Thoracic aorta (tissue), 2 donors: ENCODE data around the gene KCND2. TPM values are rescaled to one million over a fixed set of nuclear protein-coding genes. Genes with fewer than 3 reads are reported as not detected.

Experiments used
- ATAC-seq: fragments of 150-250 bp; one replicate; pipeline ENCODE4 v1.8.0; 2017; ENCODE audit warnings: low read depth; ENCODE audit not compliant: insufficient number of reproducible peaks, low FRiP score
- DNase-seq: peaks from one replicate; pipeline ENCODE4 v3.0.0-alpha.2; 2020; ENCODE audit warnings: low spot score
- H3K27ac ChIP-seq, 2 donors: fragments of 200-600 bp; sonication (generic); 1 replicate in 1 of 2; 2 replicates in 1 of 2; pipeline ENCODE4 v1.5.1; 2016; ENCODE audit warnings: mild to moderate bottlenecking in 2 of 2, moderate library complexity in 2 of 2
- H3K27me3 ChIP-seq: fragments of 200-600 bp; sonication (generic); replicated peaks from 2 replicates; pipeline ENCODE4 v1.6.0; 2016; ENCODE audit warnings: mild to moderate bottlenecking; ENCODE audit not compliant: insufficient read depth
- H3K36me3 ChIP-seq: fragments of 200-600 bp; sonication (generic); one replicate; pipeline ENCODE4 v1.5.1; 2016
- H3K4me1 ChIP-seq, 2 donors: fragments of 200-600 bp; sonication (generic); 1 replicate in 1 of 2; 2 replicates in 1 of 2; pipeline versions ENCODE4 v1.5.1 to v1.6.0; 2016; ENCODE audit warnings: low read depth in 2 of 2, mild to moderate bottlenecking in 1 of 2; ENCODE audit not compliant: control insufficient read depth in 1 of 2
- H3K4me3 ChIP-seq: fragments of 200-600 bp; sonication (generic); 2 replicates; pipeline ENCODE4 v1.5.1; 2016; ENCODE audit warnings: mild to moderate bottlenecking
- H3K9me3 ChIP-seq: fragments of 200-600 bp; sonication (generic); 2 replicates; pipeline ENCODE4 v1.5.1; 2016
- CTCF ChIP-seq: fragments of 200-600 bp; sonication (generic); IDR thresholded peaks from one replicate; pipeline ENCODE4 v1.5.1; 2019; ENCODE audit warnings: antibody characterized with exemption
- total RNA-seq, 2 donors: library from RNA; depleted of rRNA; stranded (reverse); fragments of >200 nt; gene quantifications; one replicate each; pipeline versions ENCODE4 v1.1.0 to v1.2.3, GENCODE V29; 2016

Gene KCND2
- total RNA-seq, 2 donors from 2014 or later: 0.14 to 0.99 TPM

- no peaks in the 10 kb centered on the region for H3K36me3 ChIP-seq
- TF ChIP-seq CTCF: no peak
- no peaks in the 10 kb centered on the region for H3K4me1 ChIP-seq
- H3K27ac ChIP-seq: no peak overlapping the region
- no peaks in the 10 kb centered on the region for H3K9me3 ChIP-seq
- DNase-seq (no peak), ATAC-seq (no peak)
- no peak overlapping the region for H3K4me3 ChIP-seq
- H3K27me3 ChIP-seq: no peaks in the 10 kb centered on the region
These were observed 311.1 kb downstream of the KCND2 start for GRCh38 chr7:120583899-120584586.

- ATAC-seq (no peak), DNase-seq (no peak)
- H3K4me1 ChIP-seq: no peaks in the 10 kb centered on the region
- H3K4me3 ChIP-seq: no peak overlapping the region
- H3K27me3 ChIP-seq: no peaks in the 10 kb centered on the region
- TF ChIP-seq CTCF: no peak
- no peaks in the 10 kb centered on the region for H3K9me3 ChIP-seq
- H3K27ac ChIP-seq: no peak overlapping the region
- H3K36me3 ChIP-seq: no peaks in the 10 kb centered on the region
These were observed 313.6 kb downstream of the KCND2 start for GRCh38 chr7:120586571-120586970.

DNA sequence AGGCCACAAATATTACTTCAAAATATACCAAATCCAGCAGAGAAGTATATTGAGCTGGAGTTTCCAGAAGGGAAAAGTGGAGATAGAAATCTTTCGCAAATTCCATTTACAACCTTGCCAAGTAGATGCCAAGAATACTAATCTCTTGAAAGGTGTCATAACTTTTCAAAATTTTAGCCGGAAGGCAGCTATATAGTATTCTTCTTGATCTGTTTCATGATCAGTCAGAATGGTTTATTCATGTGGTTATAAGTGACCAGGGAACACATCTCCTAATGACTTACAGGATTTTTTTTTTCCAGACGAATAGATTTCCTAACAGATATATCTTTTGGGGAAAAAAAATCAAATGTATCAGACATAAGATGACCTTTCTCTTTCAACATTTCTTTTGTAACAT lies 314.3 kb downstream of the KCND2 start:
- Histone ChIP-seq H3K4me3 (no peak overlapping the region), H3K9me3 (no peaks in the 10 kb centered on the region), H3K27ac (no peak overlapping the region), H3K27me3 (no peaks in the 10 kb centered on the region), H3K4me1 (no peaks in the 10 kb centered on the region), H3K36me3 (no peaks in the 10 kb centered on the region)
- DNase-seq (no peak), ATAC-seq (no peak)
- TF ChIP-seq CTCF: no peak

DNA sequence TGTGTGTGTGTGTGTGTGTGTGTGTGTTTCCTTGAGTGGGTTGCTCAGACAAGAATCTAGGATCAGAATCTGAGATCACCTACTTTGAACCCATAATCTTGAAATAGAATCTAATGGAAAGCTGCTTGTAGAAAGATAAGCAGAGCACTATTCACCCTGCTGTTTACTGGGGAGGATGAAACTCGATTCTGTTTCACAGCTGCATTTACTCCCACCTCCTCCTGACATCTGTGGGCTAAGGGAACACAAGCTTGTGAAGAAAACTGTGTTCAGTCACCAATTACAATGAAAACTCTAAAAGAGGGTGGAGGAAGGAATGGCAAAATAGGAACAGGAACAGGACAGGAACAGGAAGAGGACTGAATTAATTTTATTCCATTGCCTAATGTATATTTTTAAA lies 315.4 kb downstream of the KCND2 start:
- no peak for DNase-seq

GRCh38 chr7:120588862-120589261 lies 315.9 kb downstream of the KCND2 start:
- no peak overlapping the region for H3K4me3 ChIP-seq
- H3K27me3 ChIP-seq: no peaks in the 10 kb centered on the region
- no peaks in the 10 kb centered on the region for H3K36me3 ChIP-seq
- no peak overlapping the region for H3K27ac ChIP-seq
- DNase-seq: no peak
- ATAC-seq: no peak
- TF ChIP-seq CTCF: no peak
- H3K9me3 ChIP-seq: no peaks in the 10 kb centered on the region
- H3K4me1 ChIP-seq: no peaks in the 10 kb centered on the region

More for the DNA sequence above, 315.4 kb downstream of the KCND2 start:
- no peak overlapping the region for H3K4me3 ChIP-seq
- TF ChIP-seq CTCF: no peak
- H3K27ac ChIP-seq: no peak overlapping the region
- no peaks in the 10 kb centered on the region for H3K36me3 ChIP-seq
- no peaks in the 10 kb centered on the region for H3K4me1 ChIP-seq
- H3K9me3 ChIP-seq: no peaks in the 10 kb centered on the region
- ATAC-seq: no peak
- no peaks in the 10 kb centered on the region for H3K27me3 ChIP-seq
